ENCODE measurements around the gene POLA2. TPM values are rescaled to one million over a fixed set of nuclear protein-coding genes. Genes with fewer than 3 reads are reported as not detected.

POLA2 gene
- total and polyA plus RNA-seq, 9 of the 15 experiments (the other 6 are each of a cell fraction or from before 2014, with no cell fraction given), result 2.7 to 134 (median 44.4) TPM

DNA sequence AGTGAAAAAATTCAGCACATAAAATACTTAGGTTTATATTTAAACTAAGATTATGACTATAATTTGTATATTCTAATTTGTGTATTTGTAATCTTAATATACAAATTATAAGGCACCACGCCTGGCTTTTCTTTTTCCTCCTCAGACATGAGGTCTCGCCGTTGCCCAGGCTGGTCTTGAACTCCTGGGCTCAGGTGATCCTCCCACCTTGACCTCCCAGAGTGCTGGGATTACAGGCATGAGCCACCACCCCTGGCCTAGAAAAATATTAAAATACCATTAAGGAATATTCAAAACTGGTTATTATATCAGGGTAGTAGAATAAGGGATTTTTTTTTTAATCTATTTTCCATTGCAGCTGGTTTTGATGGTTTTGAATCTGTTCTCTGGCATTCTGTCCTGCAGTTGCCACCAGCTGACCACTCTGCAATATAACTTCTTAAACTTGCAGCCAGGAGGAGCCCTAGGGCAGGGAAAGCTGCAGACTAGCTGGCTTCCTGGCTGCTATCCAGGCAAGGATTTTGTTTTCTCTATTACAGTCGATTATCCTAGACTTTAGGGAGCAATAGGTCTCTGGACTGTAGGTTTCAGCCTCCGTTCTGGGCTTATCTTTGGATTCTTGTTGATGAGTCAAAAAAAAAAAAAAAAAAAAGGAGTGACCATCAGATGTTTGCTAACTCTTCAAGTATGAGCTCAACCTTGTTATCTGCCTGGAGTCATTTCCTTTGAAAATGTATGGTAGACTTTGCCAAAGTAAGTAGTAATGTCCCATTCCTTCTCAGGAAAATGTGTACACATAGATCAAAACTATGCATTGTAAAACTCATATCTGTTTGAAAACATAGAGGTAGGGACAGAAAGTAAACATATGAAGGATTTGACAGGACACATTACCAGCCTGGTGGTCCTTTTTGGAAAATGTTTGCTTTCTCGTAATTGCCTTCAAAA, 13.2 kb downstream of the POLA2 start (continued):
- peak; percentile 89 for TF ChIP-seq REST (IDR thresholded peaks at IDR 0.05; ENCODE audit: borderline replicate concordance)
- TF ChIP-seq REST (CRISPR knock-in tag; IDR thresholded peaks at IDR 0.05; ENCODE audit: low read depth), result no peak
- peak; percentile 49; the same call in 1 of the 2 replicates for TF ChIP-seq ZNF766 (CRISPR knock-in tag; conservative IDR thresholded peaks at IDR 0.05)
- TF ChIP-seq HMBOX1 (IDR thresholded peaks at IDR 0.05), result peak; percentile 84
- no peak for TF ChIP-seq ZNF76 (CRISPR knock-in tag; IDR thresholded peaks at IDR 0.05; ENCODE audit: borderline replicate concordance)
- TF ChIP-seq ATF7 (IDR thresholded peaks at IDR 0.05), result peak; percentile 83
- TF ChIP-seq EP400 (IDR thresholded peaks at IDR 0.05), result peak; percentile 46; the same call in 1 of the 2 replicates
- TF ChIP-seq DPF2 (IDR thresholded peaks at IDR 0.05), result peak; percentile 90
- no peak for TF ChIP-seq OTX1 (CRISPR knock-in tag; IDR thresholded peaks at IDR 0.05)
- no peak for TF ChIP-seq NFE2 (IDR thresholded peaks at IDR 0.05; ENCODE audit: low read depth)
- no peak for TF ChIP-seq NR2C2 (CRISPR knock-in tag; IDR thresholded peaks at IDR 0.05)
- peak; percentile 52; the same call in 1 of the 2 replicates for TF ChIP-seq NR2C2 (tag; IDR thresholded peaks at IDR 0.05)
- TF ChIP-seq ZKSCAN8 (CRISPR knock-in tag; IDR thresholded peaks at IDR 0.05), result peak; percentile 48; the same call in 1 of the 2 replicates
- TF ChIP-seq TCF3 (CRISPR knock-in tag; IDR thresholded peaks at IDR 0.05), result peak; percentile 45
- peak in 1 of 2 experiments; percentile 72; a peak in 2 of 4 replicates for TF ChIP-seq RCOR1 (IDR thresholded peaks at IDR 0.05; ENCODE audit: borderline replicate concordance in 1 of 2, low read depth in 2 of 2, low read length in 2 of 2)
- TF ChIP-seq EP300 (IDR thresholded peaks at IDR 0.05; ENCODE audit: low read length), result peak; percentile 73
- peak; percentile 72 to 83; a peak in 3 of 4 replicates for TF ChIP-seq FOXK2 (conservative IDR thresholded peaks at IDR 0.05 in 1 of 2, IDR thresholded peaks at IDR 0.05 in 1 of 2; ENCODE audit: low read depth in 2 of 2)
